Head of caudate nucleus (tissue), 42 donors: Measurements from ENCODE around the gene OR5K4.

ENCODE experiments used
- DNase-seq, 42 donors: peaks; one replicate each; pipeline versions ENCODE4 v3.0.0 to v3.0.0-alpha.2; 2020 to 2021; ENCODE audit warnings: mixed read lengths in 7 of 42
- intact Hi-C: fragments of 100-400 bp; cut with DNase I; formaldehyde crosslinking; loops from one replicate; pipeline ENCODE4 v1.15.0; 2022

The OR5K4 gene, protein sequence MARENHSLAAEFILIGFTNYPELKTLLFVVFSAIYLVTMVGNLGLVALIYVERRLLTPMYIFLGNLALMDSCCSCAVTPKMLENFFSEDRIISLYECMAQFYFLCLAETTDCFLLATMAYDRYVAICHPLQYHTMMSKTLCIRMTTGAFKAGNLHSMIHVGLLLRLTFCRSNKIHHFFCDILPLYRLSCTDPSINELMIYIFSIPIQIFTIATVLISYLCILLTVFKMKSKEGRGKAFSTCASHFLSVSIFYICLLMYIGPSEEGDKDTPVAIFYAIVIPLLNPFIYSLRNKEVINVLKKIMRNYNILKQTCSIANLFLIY

GRCh38 chr3:98353554-98353953 is at the start of gene OR5K4:
OR5K4 (plus strand) TSS chr3:98353854; CDS start chr3:98353854, 0 bp downstream.
- intact Hi-C loops = no loop called here
- DNase-seq = no peak

- no peak for DNase-seq
- intact Hi-C loops = no loop called here
These were observed 31.6 kb upstream of the OR5K4 start for GRCh38 chr3:98322101-98322500.

- no peak for DNase-seq
- intact Hi-C loops = no loop called here
These were observed 31.0 kb upstream of the OR5K4 start for GRCh38 chr3:98322686-98323085.

GRCh38 chr3:98323425-98323824 is 30.2 kb upstream of the OR5K4 start:
- DNase-seq = no peak
- intact Hi-C loops = no loop called here

GRCh38 chr3:98325055-98325454 is 28.6 kb upstream of the OR5K4 start:
- intact Hi-C loops = no loop called here
- DNase-seq = no peak

DNA sequence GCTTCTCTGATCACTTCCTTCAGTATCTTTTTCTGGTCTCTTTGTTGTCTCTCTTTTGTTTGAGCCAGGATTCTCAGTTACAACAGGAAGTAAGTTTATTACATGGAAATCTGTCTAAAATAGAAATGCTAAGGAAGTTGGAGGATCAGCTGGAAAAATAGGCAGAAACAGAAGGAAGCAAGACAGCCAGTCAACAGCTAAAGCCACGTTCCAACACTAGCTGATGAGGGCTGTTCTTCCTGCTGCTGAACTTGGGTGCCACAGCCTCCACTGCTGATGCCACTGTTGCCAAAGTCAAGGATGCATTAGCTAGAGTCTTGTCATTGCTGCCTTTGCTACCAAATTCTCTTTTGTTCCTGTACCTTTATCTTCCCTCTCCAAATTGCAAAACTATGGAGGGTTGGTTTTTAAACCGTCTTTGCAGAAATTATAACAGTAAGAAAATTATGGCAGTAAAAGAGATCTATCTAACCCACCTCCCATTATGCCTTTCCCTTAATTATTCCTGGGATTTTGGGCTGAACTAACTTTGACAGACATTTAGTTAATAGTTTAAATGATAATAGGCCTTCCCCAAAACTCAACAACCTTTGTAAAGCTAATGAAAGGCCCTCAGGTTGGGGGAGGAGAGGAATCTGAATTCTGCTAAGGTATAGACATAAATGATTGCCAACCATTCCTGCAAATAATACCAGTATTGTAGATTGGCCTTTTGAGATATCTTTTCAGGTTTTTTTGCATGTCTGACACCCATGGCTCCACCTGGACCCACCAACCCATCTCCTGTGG is 27.4 kb upstream of the OR5K4 start:
- intact Hi-C loops = no loop called here
- no peak for DNase-seq

- intact Hi-C loops = no loop called here
- no peak for DNase-seq
These were observed 26.7 kb upstream of the OR5K4 start for GRCh38 chr3:98326945-98327344.

- DNase-seq = no peak
- intact Hi-C loops = loop anchor here (1.0 kb wide), 1 partner anchor 290 kb away; no protein-coding TSS in a partner anchor
These were observed 24.7 kb upstream of the OR5K4 start for GRCh38 chr3:98328933-98329332.

GRCh38 chr3:98329392-98330124 is 24.1 kb upstream of the OR5K4 start:
- peak in 41 of 42 donors; percentile 11 to 86 (median 65) for DNase-seq
- intact Hi-C loops = loop anchor here (1.0 to 5.0 kb wide), 2 partner anchors 142 to 290 kb away; no protein-coding TSS in a partner anchor

GRCh38 chr3:98331329-98331728 is 22.3 kb upstream of the OR5K4 start:
- intact Hi-C loops = loop anchor here (5.0 kb wide), 1 partner anchor 144 kb away; no protein-coding TSS in a partner anchor

GRCh38 chr3:98333989-98334606 is 19.6 kb upstream of the OR5K4 start:
- intact Hi-C loops = loop anchor here (5.0 kb wide), 1 partner anchor 147 kb away; no protein-coding TSS in a partner anchor
- peak in 1 of 42 donors; percentile 29 for DNase-seq

More at GRCh38 chr3:98331329-98331728, 22.3 kb upstream of the OR5K4 start:
- no peak for DNase-seq

DNA sequence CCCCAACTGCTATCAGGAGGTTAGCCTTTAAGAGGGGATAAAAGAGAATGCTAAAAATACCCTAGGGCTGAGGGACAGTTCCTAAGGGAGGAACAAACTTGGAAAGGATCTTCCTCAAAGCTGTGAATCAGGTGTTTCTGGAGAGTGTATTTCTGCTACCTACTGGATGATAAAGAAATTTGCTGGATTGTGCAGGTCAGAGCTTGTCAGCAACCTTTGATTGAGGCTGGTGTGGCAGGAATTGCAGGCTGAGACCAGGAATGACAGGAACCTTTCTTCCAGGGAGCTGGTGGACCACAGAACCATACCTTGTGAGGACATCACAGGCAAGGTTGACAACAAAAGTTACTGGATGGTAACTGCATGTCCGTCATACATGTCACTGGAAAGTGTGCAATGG is 14.6 kb upstream of the OR5K4 start:
- DNase-seq = no peak
- intact Hi-C loops = no loop called here

GRCh38 chr3:98341758-98342157 is 11.9 kb upstream of the OR5K4 start:
- intact Hi-C loops = no loop called here
- DNase-seq = no peak

GRCh38 chr3:98343647-98344507 is 9.8 kb upstream of the OR5K4 start:
- intact Hi-C loops = no loop called here
- DNase-seq = peak in 21 of 42 donors; percentile 9 to 78 (median 37)

- intact Hi-C loops = no loop called here
- no peak for DNase-seq
These were observed 3.6 kb upstream of the OR5K4 start for GRCh38 chr3:98350082-98350481.

DNA sequence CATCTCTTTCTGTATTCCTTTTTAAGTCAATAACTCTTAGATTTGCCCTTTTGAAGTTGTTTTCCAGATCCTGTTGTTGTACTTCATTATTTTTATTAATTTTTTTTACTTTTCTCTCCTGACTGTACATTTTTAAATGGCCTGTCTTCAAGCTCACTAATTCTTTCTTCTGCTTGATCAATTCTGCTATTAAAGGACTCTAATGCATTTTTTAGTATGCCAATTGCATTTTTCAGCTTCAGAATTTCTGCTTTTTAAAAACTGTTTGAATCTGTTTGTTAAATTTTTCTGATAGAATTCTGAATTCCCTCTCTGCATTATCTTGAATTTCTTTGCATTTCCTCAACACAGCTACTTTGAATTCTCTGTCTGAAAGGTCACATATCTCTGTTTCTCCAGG is 5.6 kb downstream of the OR5K4 start:
- intact Hi-C loops = no loop called here
- no peak for DNase-seq

DNA sequence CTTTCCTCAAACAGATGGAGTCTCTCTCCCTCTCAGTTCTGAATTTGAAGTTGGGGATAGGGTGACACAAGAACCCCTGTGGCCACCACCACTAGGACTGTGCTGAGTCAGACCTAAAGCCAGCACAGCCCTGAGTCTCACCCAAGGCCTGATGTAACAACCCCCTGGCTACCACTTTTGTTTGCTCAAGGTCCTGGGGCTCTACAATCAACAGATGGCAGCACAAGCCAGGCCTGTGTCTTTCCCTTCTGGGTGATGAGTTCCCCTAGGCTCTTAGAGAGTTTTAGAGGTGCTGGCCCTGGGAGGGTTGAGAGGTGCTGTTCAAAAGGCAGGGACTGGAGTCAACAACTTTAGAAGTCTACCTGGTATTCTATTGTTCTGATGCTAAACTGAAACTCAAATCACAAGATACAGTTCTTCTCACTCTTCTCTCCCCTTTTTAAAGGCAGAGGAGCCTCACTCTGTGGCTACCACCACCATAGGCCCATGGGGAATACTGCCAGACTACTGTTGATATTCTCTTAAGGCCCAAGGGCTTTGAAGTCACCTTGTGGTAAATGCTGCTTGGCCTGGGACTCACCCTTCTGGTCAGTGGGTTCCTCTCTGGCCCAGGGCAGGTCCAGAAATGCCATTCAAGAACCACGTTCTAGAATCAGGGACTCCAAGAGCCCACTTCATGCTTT is 6.5 kb downstream of the OR5K4 start:
- intact Hi-C loops = no loop called here
- no peak for DNase-seq

- intact Hi-C loops = no loop called here
These were observed 7.0 kb downstream of the OR5K4 start for GRCh38 chr3:98360681-98361080.

More at GRCh38 chr3:98360681-98361080, 7.0 kb downstream of the OR5K4 start:
- no peak for DNase-seq
